MCF 10A (cell line): ENCODE measurements around the gene GRIPAP1. TPM values are rescaled to one million over a fixed set of nuclear protein-coding genes. Genes with fewer than 3 reads are reported as not detected.

ENCODE experiments used
- BruUV-seq: library from RNA; stranded (reverse); fragments of 400-500 nt; replicated peaks from 2 replicates; lab custom pipeline; 2021; lab: Mats Ljungman, UMichigan
- CTCF ChIA-PET: fragments of 300-600 bp; sonication (Branson Sonifier 250); formaldehyde crosslinking; extraction: SDS; loops from one replicate; lab custom pipeline; 2021; ENCODE audit warnings: antibody characterized with exemption, inconsistent platforms; lab: Yijun Ruan, JAX
- POLR2A ChIA-PET: fragments of 300-600, 350-650 bp; sonication (Branson Sonifier 250); formaldehyde crosslinking; extraction: SDS; loops from one replicate; lab custom pipeline; 2020; ENCODE audit warnings: antibody characterized with exemption, inconsistent platforms; lab: Yijun Ruan, JAX
- DNase-seq: peaks from one replicate; pipeline ENCODE4 v3.0.0-alpha.2; 2018; ENCODE audit not compliant: unreplicated experiment
- H3K27ac Mint-ChIP-seq: one replicate; pipeline ENCODE4 v1.8.0; 2022; ENCODE audit warnings: mild to moderate bottlenecking, low read depth, mixed read lengths; ENCODE audit not compliant: unreplicated experiment
- H3K27me3 Mint-ChIP-seq: one replicate; pipeline ENCODE4 v1.8.0; 2022; ENCODE audit warnings: mixed read lengths; ENCODE audit not compliant: insufficient read depth, unreplicated experiment
- H3K36me3 Mint-ChIP-seq: one replicate; pipeline ENCODE4 v1.8.0; 2022; ENCODE audit warnings: mild to moderate bottlenecking, moderate library complexity, mixed read lengths; ENCODE audit not compliant: insufficient read depth, unreplicated experiment
- H3K4me1 Mint-ChIP-seq: one replicate; pipeline ENCODE4 v1.8.0; 2022; ENCODE audit warnings: mixed read lengths; ENCODE audit not compliant: insufficient read depth, unreplicated experiment
- H3K4me3 Mint-ChIP-seq: one replicate; pipeline ENCODE4 v1.8.0; 2022; ENCODE audit warnings: mild to moderate bottlenecking, moderate library complexity, mixed read lengths; ENCODE audit not compliant: unreplicated experiment
- H3K9me3 Mint-ChIP-seq: one replicate; pipeline ENCODE4 v1.8.0; 2022; ENCODE audit warnings: mixed read lengths; ENCODE audit not compliant: unreplicated experiment
- intact Hi-C: fragments of 100-400 bp; cut with micrococcal nuclease; formaldehyde crosslinking; loops from 2 replicates; pipeline ENCODE4 v1.14.1; 2022
- total RNA-seq: library from RNA; stranded (reverse); gene quantifications from 2 replicates; pipeline ENCODE4 v1.2.3, GENCODE V29; 2022
- TF ChIP-seq, protein P1 (sequence below): fragments of 200-600 bp; IDR thresholded peaks from one replicate; pipeline ENCODE4 v1.8.0; 2022; ENCODE audit warnings: antibody characterized with exemption, mild to moderate bottlenecking; ENCODE audit not compliant: unreplicated experiment

The GRIPAP1 gene
- total RNA-seq, 1 experiment from 2014 or later: 49.6 TPM

DNA sequence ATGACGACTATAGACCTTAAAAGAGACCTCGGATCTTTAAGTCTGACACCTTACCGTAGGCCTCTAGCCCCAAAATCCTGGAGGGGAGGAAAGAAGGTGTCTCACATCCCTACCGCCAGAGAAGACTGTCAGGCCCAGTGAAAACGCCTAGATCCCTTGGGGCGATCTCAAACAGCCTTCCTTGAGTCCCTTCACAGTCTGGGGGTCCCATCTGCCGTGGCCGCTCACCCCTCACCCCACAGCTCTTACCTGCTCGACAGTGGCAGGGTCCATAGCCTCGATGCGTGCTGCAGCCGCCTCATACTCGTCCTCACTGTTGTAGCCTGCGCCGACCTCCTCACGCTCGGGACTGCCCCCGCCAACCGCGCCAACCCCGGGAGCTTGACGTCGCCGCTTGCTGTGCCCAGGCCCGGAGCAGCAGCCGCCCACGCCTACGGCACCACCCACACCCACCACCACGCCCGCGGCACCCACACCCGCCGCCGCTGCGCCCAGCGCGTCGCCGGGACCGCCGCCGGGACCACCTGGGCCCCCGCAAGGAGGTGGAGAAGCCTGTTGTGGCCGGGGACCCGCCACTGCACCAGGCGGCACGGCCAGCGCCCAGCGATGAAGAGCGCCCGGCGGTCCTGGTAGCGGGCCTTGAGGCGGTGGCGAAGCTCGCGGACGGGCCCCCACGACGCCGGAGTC lies 45.2 kb downstream of the GRIPAP1 start:
- H3K27me3 Mint-ChIP-seq: no peaks in the 10 kb centered on the region
- TF ChIP-seq, protein P1, sequence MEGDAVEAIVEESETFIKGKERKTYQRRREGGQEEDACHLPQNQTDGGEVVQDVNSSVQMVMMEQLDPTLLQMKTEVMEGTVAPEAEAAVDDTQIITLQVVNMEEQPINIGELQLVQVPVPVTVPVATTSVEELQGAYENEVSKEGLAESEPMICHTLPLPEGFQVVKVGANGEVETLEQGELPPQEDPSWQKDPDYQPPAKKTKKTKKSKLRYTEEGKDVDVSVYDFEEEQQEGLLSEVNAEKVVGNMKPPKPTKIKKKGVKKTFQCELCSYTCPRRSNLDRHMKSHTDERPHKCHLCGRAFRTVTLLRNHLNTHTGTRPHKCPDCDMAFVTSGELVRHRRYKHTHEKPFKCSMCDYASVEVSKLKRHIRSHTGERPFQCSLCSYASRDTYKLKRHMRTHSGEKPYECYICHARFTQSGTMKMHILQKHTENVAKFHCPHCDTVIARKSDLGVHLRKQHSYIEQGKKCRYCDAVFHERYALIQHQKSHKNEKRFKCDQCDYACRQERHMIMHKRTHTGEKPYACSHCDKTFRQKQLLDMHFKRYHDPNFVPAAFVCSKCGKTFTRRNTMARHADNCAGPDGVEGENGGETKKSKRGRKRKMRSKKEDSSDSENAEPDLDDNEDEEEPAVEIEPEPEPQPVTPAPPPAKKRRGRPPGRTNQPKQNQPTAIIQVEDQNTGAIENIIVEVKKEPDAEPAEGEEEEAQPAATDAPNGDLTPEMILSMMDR: no peak
- H3K4me3 Mint-ChIP-seq: peak overlapping the region; percentile 94
- ChIA-PET POLR2A (interaction anchor here (0.6 to 4.3 kb wide), 9 partner anchors 11 to 116 kb away, joined by 3 to 57 read pairs (median 4); partner anchors contain the start of genes PQBP1, SLC35A2, TFE3 and TIMM17B), CTCF (interaction anchor here (0.6 to 2.5 kb wide), 4 partner anchors 11 to 84 kb away, joined by 3 to 15 read pairs (median 3); no protein-coding TSS in a partner anchor)
- no TSS peak for BruUV-seq
- H3K9me3 Mint-ChIP-seq: no peaks in the 10 kb centered on the region
- H3K27ac Mint-ChIP-seq: peak overlapping the region; percentile 76
- intact Hi-C loops: no loop called here
- H3K4me1 Mint-ChIP-seq: peaks cover 5% of the 10 kb centered on the region
- H3K36me3 Mint-ChIP-seq: peaks cover 7% of the 10 kb centered on the region
- DNase-seq: no peak

DNA sequence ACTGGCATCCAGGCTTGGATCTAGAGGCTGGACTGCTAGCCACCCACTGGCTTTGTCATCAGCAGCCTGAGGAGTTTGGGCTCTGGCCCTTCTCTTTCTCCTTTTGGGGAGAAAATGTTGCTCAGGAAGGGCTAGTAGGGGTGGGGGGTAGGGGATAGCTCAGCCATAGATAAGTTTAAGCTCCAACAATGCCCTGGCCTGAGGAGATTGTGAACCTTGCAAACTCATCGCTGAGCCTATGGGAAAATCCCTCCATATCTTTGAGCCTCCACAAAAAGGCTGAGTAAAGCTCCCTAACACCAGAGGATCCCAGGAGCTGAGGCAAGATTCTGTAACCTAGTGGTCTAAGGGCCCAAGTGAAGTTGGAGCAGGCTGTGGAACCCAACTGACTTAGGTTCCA lies 53.5 kb downstream of the GRIPAP1 start:
- Mint-ChIP-seq H3K27me3 (no peaks in the 10 kb centered on the region), H3K4me1 (no peaks in the 10 kb centered on the region), H3K4me3 (no peak overlapping the region), H3K27ac (no peak overlapping the region), H3K9me3 (no peaks in the 10 kb centered on the region), H3K36me3 (peaks cover 6% of the 10 kb centered on the region)
- BruUV-seq: no TSS peak
- no peak for DNase-seq
- TF ChIP-seq, protein P1: no peak
- ChIA-PET POLR2A (interaction anchor here (0.6 kb wide), 1 partner anchor 10 kb away, joined by 3 read pairs; no protein-coding TSS in a partner anchor), CTCF (interaction anchor here (0.7 to 0.8 kb wide), 2 partner anchors 12 to 87 kb away, joined by 3 to 4 read pairs; no protein-coding TSS in a partner anchor)
- intact Hi-C loops: no loop called here

DNA sequence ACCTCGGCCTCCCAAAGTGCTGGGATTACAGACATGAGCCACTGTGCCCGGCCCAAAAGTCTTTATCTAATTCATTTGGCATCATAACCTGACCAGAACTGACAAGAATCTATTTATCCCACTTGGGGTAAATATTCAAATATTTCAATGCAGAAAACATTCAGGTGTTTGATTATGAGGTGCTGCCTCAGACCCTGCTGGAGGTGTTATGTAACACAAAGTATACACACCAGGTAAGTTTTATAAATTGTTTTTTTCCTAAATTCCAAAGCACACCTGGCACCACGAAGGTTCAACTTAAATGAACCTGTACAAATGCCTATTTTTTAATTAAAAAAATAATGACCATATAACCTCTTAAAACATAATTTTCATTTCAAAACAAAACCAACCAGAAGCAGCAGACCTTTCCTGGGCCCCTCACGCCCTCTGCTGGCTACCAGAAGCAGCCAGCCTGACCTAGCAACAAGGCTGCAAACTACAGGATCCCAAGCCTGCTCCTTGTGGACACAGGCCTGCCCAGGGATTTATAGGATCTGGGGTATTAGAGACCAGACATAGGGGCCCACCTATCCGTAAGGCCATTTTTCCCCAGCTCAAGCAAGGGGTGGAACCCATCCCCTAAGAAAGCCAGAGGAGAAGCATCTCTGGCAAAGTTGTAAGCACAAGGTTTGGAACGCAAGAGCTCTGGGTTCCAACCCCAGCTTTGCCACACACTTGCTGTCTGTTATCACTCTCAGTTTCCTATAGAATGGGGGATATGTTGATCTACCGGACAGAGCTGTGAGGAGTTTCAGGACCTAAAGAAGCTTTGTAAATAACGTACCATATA lies 56.3 kb downstream of the GRIPAP1 start:
- DNase-seq: peak; percentile 47
- BruUV-seq: no TSS peak
- Mint-ChIP-seq H3K4me1 (no peaks in the 10 kb centered on the region), H3K27me3 (no peaks in the 10 kb centered on the region), H3K27ac (no peak overlapping the region), H3K9me3 (peaks cover 7% of the 10 kb centered on the region), H3K4me3 (no peak overlapping the region), H3K36me3 (peaks cover 16% of the 10 kb centered on the region)
- TF ChIP-seq, protein P1: peak; percentile 55
- ChIA-PET POLR2A (interaction anchor here (0.6 kb wide), 1 partner anchor 13 kb away, joined by 4 read pairs; no protein-coding TSS in a partner anchor), CTCF (interaction anchor here (0.5 to 2.3 kb wide), 19 partner anchors 9 to 209 kb away, joined by 3 to 15 read pairs (median 4); partner anchors contain the start of genes GLOD5 and OTUD5)
- intact Hi-C loops: no loop called here
